ENCODE data around the gene MAGI2.

The MAGI2 gene

GRCh38 chr7:78479348-78479747 lies 974.1 kb downstream of the MAGI2 start:
- DNase-seq (ENCODE audit: extremely low read depth, low read depth), result peak; percentile 3
- TF ChIP-seq CTCF (IDR thresholded peaks at IDR 0.05; ENCODE audit: low read depth, low read length), result no peak

- DNase-seq (ENCODE audit: extremely low read depth, low read depth), result no peak
- TF ChIP-seq CTCF (IDR thresholded peaks at IDR 0.05; ENCODE audit: low read depth, low read length), result no peak
These were observed 976.5 kb downstream of the MAGI2 start for GRCh38 chr7:78476851-78477405.

- TF ChIP-seq CTCF (IDR thresholded peaks at IDR 0.05; ENCODE audit: low read depth, low read length), result no peak
- no peak for DNase-seq (ENCODE audit: extremely low read depth, low read depth)
These were observed 979.7 kb downstream of the MAGI2 start for GRCh38 chr7:78473571-78474301.

GRCh38 chr7:78473021-78473420 lies 980.4 kb downstream of the MAGI2 start:
- no peak for DNase-seq (ENCODE audit: extremely low read depth, low read depth)
- TF ChIP-seq CTCF (IDR thresholded peaks at IDR 0.05; ENCODE audit: low read depth, low read length), result no peak

- DNase-seq (ENCODE audit: extremely low read depth, low read depth), result peak; percentile 56
These were observed 980.9 kb downstream of the MAGI2 start for GRCh38 chr7:78472519-78472918.

GRCh38 chr7:78465894-78466293 lies 987.6 kb downstream of the MAGI2 start:
- TF ChIP-seq CTCF (IDR thresholded peaks at IDR 0.05; ENCODE audit: low read depth, low read length), result no peak

More at GRCh38 chr7:78472519-78472918, 980.9 kb downstream of the MAGI2 start:
- TF ChIP-seq CTCF (IDR thresholded peaks at IDR 0.05; ENCODE audit: low read depth, low read length), result no peak

GRCh38 chr7:78463039-78463438 lies 990.4 kb downstream of the MAGI2 start:
- DNase-seq (ENCODE audit: extremely low read depth, low read depth), result no peak

More at GRCh38 chr7:78465894-78466293, 987.6 kb downstream of the MAGI2 start:
- DNase-seq (ENCODE audit: extremely low read depth, low read depth), result no peak

More at GRCh38 chr7:78463039-78463438, 990.4 kb downstream of the MAGI2 start:
- TF ChIP-seq CTCF (IDR thresholded peaks at IDR 0.05; ENCODE audit: low read depth, low read length), result no peak

All from AG09319 (cell line).